HEK293 (cell line): ENCODE measurements around the gene C2orf49.

Experiments
- CTCF ChIP-seq: fragments of 450-650 bp; formaldehyde crosslinking; IDR thresholded peaks from 2 replicates; pipeline ENCODE4 v1.5.1; 2016; ENCODE audit warnings: missing biosample characterization, missing genetic modification characterization
- KLF16 ChIP-seq: fragments of 450-650 bp; formaldehyde crosslinking; IDR thresholded peaks from 2 replicates; pipeline ENCODE4 v1.5.1; 2017; ENCODE audit warnings: missing biosample characterization, missing genetic modification characterization
- YY1 ChIP-seq: fragments of 450-650 bp; formaldehyde crosslinking; IDR thresholded peaks from 2 replicates; pipeline ENCODE4 v1.5.1; 2018; ENCODE audit warnings: missing biosample characterization, missing genetic modification characterization
- ZBTB7A ChIP-seq: fragments of 450-650 bp; formaldehyde crosslinking; IDR thresholded peaks from 2 replicates; pipeline ENCODE4 v1.5.1; 2016; ENCODE audit warnings: low read depth, missing biosample characterization, missing genetic modification characterization
- ZNF24 ChIP-seq: fragments of 450-650 bp; formaldehyde crosslinking; IDR thresholded peaks from 2 replicates; pipeline ENCODE4 v1.5.1; 2016; ENCODE audit warnings: missing biosample characterization, missing genetic modification characterization
- ZNF530 ChIP-seq: fragments of 450-650 bp; formaldehyde crosslinking; IDR thresholded peaks from 2 replicates; pipeline ENCODE4 v1.5.1; 2016; ENCODE audit warnings: low read depth, missing biosample characterization, missing genetic modification characterization

GRCh38 chr2:105358593-105358992 lies 21.3 kb downstream of the C2orf49 start:
- TF ChIP-seq CTCF (no peak), ZBTB7A (no peak), KLF16 (tag by site-specific recombination) (no peak), YY1 (no peak), ZNF530 (tag by site-specific recombination) (no peak), ZNF24 (tag by site-specific recombination) (no peak)
